Cardiac septum (tissue), 1 donor: Measurements from ENCODE around the gene COL1A1. TPM values are rescaled to one million over a fixed set of nuclear protein-coding genes. Genes with fewer than 3 reads are reported as not detected.

ENCODE experiments used
- DNase-seq: peaks from one replicate; pipeline ENCODE4 v3.0.0-alpha.2; 2020; ENCODE audit warnings: low spot score
- intact Hi-C: fragments of 100-400 bp; cut with DNase I; formaldehyde crosslinking; loops from one replicate; pipeline ENCODE4 v1.14.0; 2022
- total RNA-seq: library from RNA; stranded (reverse); fragmentation: NEBNext Ultra II Directional; extraction: Animal tissue kit (Norgen Biotek cat#: 25700); gene quantifications from one replicate; pipeline ENCODE4 v1.2.1, GENCODE V29; 2021
- donor health status: DM: no; HTN: no; CAD: no.

The COL1A1 gene
- total RNA-seq, 1 donor from 2014 or later = 142 TPM

DNA sequence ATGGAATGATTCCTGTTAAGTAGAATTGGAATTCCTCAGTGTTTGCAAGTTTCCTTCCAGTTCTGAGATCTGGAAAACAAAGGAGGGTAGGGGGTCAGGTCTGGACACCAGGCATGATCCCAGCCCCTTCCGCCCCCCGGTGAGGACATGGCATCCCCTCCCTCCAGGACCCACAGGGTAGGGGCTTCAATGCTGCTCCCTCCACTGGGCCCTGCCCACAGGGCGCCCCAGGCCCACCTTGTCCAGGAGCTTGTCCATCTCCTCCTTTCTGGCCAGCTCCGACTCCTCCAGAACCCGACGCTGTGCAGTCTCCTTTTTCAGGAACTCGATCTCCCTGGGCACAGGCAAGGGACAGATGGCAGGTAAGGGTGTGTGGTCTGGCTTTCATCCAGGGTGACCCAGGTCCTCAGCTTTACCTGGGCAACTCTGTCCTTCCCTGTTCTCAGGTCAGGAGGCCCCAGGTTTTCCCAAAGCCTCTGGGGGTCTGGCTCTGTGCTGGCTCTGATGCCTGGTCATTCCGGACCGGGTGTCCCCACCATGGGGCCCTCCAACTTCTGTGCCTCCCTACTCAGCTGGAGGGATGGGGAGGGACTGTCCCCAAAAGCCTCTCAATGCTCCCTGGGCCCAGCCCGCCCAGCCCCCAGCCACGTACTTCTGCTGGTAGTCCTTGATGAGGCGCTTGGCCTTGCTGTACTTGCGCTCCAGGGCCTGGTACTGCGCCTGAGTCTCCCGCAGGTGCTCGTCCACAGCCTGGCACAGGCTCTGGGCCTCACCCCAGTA is 65.9 kb downstream of the COL1A1 start:
- intact Hi-C loops = no loop called here
- DNase-seq = no peak

DNA sequence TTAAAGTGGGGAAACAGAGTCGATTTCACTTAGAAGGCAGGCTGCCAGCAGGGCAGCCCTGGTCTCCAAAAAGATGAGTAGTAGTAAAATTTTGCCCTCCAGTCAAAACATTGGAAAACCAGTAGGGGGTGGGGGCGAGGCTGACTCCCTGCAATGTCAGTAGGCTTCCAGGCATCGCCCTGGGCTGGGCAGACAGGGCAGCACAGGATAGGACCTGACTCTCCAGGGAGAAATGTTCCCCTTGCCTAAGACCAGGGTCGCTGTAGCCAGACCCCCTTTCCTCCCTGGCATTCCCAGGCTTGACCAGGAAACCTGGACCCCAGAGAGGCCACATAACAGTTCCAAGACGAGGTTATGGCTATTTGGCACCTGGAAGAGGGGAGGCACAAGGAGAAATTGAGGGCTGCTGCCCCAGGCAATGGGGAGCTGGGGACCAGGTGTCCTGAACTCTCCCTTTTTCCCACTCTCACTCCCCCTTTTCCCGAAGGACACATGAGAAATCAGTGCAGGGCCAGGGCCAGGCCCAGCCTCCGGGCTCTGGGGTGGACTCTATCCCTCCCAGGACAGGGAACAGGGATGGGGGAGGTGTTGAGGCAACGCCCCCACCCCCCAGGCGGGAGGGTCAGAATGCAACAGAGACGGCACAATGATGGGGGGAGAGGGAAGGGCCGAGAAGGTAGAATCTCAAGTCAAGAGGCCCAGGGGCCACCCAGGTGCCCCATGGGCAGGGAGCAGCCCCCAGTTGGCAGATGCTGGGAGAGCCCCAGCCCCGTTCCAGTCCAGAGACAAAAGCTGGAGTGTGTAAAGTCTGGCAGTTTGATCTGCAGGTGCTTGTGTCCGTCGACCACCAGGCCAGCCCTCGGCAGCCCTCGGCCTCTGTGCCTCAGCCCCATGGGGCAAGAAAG is 67.0 kb downstream of the COL1A1 start:
- intact Hi-C loops = no loop called here
- no peak for DNase-seq

DNA sequence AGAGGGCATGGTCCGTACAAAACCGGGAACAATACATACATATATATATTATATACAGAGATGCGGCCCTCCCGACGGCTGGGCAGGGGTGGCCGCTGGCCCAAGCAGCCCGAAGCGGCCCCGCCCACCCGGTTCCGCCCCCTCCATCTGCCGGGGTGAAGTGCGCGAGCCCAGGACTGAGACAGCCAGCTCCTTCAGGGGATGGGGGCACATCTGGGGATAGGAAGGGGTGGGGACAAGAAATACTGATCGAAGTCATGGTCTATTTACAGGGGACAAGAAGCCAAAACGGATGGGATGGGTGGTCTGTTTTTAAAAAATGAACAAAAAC is 67.7 kb downstream of the COL1A1 start:
- intact Hi-C loops = no loop called here
- no peak for DNase-seq

Other genes with a start within 250 kb of the COL1A1 start
- gene DLX4, start 232.4 kb downstream of the COL1A1 start, total RNA-seq = 0.16 TPM
- gene DLX3, start 206.4 kb downstream of the COL1A1 start, total RNA-seq = not detected
- 57.8 TPM for gene ITGA3, start 145.5 kb downstream of the COL1A1 start, total RNA-seq
- 131 TPM for gene PDK2, start 106.3 kb downstream of the COL1A1 start, total RNA-seq
- gene SAMD14, start 71.5 kb downstream of the COL1A1 start, total RNA-seq = 4.4 TPM
- gene PPP1R9B, start 51.0 kb downstream of the COL1A1 start, total RNA-seq = 46.1 TPM
- gene SGCA, start 35.6 kb downstream of the COL1A1 start, total RNA-seq = 159 TPM
- not detected for gene TMEM92, start 72.8 kb upstream of the COL1A1 start, total RNA-seq
- gene XYLT2, start 144.5 kb upstream of the COL1A1 start, total RNA-seq = 10.8 TPM
- gene MRPL27, start 171.6 kb upstream of the COL1A1 start, total RNA-seq = 61.4 TPM
- gene EME1, start 171.6 kb upstream of the COL1A1 start, total RNA-seq = 0.35 TPM
- 32.9 TPM for gene LRRC59, start 195.9 kb upstream of the COL1A1 start, total RNA-seq
- gene ACSF2, start 224.6 kb upstream of the COL1A1 start, total RNA-seq = 9.6 TPM